ENCODE data around the gene SPATA6L. TPM values are rescaled to one million over a fixed set of nuclear protein-coding genes. Genes with fewer than 3 reads are reported as not detected.

SPATA6L gene
- total and polyA plus RNA-seq, 7 donors = 1.4 to 3.3 (median 2.0) TPM

GRCh38 chr9:4671737-4672136 is 5.5 kb upstream of the SPATA6L start:
- intact Hi-C loops (cut with DNase I) = loop anchor here (10.0 kb wide), 1 partner anchor 313 kb away; the partner anchor contains the start of gene JAK2
- Histone ChIP-seq H3K27me3 (no peaks in the 10 kb centered on the region), H3K36me3 (no peaks in the 10 kb centered on the region), H3K4me1 (peaks cover 0 to 6% (median 1%) of the 10 kb centered on the region in 4 donors), H3K27ac (no peak overlapping the region), H3K9me3 (no peaks in the 10 kb centered on the region), H3K4me3 (no peak overlapping the region)
- TF ChIP-seq POLR2AphosphoS5 (IDR thresholded peaks at IDR 0.05) = no peak
- TF ChIP-seq POLR2A (IDR thresholded peaks at IDR 0.05) = no peak
- no peak for TF ChIP-seq CTCF (IDR thresholded peaks at IDR 0.05)
- TF ChIP-seq EP300 (IDR thresholded peaks at IDR 0.05) = no peak
- 96 to 98% methylated on average over 1 of the region's 1 CpG for WGBS, 2 donors
- no peak for DNase-seq

GRCh38 chr9:4670591-4670990 is 4.3 kb upstream of the SPATA6L start:
- WGBS, 2 donors = 83 to 93% methylated on average over 3 of the region's 3 CpGs
- no peak overlapping the region for H3K27ac ChIP-seq
- no peak for DNase-seq
- no peaks in the 10 kb centered on the region for H3K36me3 ChIP-seq
- peaks cover 0 to 13% (median 2%) of the 10 kb centered on the region in 4 donors for H3K4me1 ChIP-seq
- H3K9me3 ChIP-seq = no peaks in the 10 kb centered on the region
- H3K4me3 ChIP-seq = no peak overlapping the region
- no peaks in the 10 kb centered on the region for H3K27me3 ChIP-seq
- intact Hi-C loops (cut with DNase I) = loop anchor here (10.0 kb wide), 1 partner anchor 314 kb away; the partner anchor contains the start of gene JAK2
- TF ChIP-seq EP300 (IDR thresholded peaks at IDR 0.05) (no peak), POLR2AphosphoS5 (IDR thresholded peaks at IDR 0.05) (no peak), POLR2A (IDR thresholded peaks at IDR 0.05) (no peak), CTCF (IDR thresholded peaks at IDR 0.05) (no peak)

- TF ChIP-seq CTCF (IDR thresholded peaks at IDR 0.05) (no peak), POLR2AphosphoS5 (IDR thresholded peaks at IDR 0.05) (no peak), POLR2A (IDR thresholded peaks at IDR 0.05) (no peak), EP300 (IDR thresholded peaks at IDR 0.05) (no peak)
- intact Hi-C loops (cut with DNase I) = loop anchor here (10.0 kb wide), 2 partner anchors 315 to 1145 kb away; partner anchors contain the start of genes JAK2 and RFX3
- DNase-seq = no peak
- Histone ChIP-seq H3K36me3 (no peaks in the 10 kb centered on the region), H3K4me3 (no peak overlapping the region), H3K9me3 (no peaks in the 10 kb centered on the region), H3K4me1 (peaks cover 0 to 20% (median 2%) of the 10 kb centered on the region in 4 donors), H3K27me3 (no peaks in the 10 kb centered on the region), H3K27ac (no peak overlapping the region)
These were observed 3.6 kb upstream of the SPATA6L start for GRCh38 chr9:4669890-4670289.

- no peak for TF ChIP-seq POLR2A (IDR thresholded peaks at IDR 0.05)
- no peak for TF ChIP-seq CTCF (IDR thresholded peaks at IDR 0.05)
- TF ChIP-seq POLR2AphosphoS5 (IDR thresholded peaks at IDR 0.05) = no peak
- no peak for TF ChIP-seq EP300 (IDR thresholded peaks at IDR 0.05)
- 88 to 89% methylated on average over 2 of the region's 2 CpGs for WGBS, 2 donors
- intact Hi-C loops (cut with DNase I) = loop anchor here (10.0 kb wide), 1 partner anchor 1144 kb away; the partner anchor contains the start of gene RFX3
These were observed 2.3 kb upstream of the SPATA6L start for GRCh38 chr9:4668604-4669003.

GRCh38 chr9:4667681-4668080 is 1.4 kb upstream of the SPATA6L start:
- H3K27ac ChIP-seq = no peak overlapping the region
- H3K9me3 ChIP-seq = no peaks in the 10 kb centered on the region
- no peak for DNase-seq
- 97 to 99% methylated on average over 1 of the region's 1 CpG for WGBS, 2 donors
- H3K36me3 ChIP-seq = no peaks in the 10 kb centered on the region
- intact Hi-C loops (cut with DNase I) = loop anchor here (10.0 kb wide), 1 partner anchor 1143 kb away; the partner anchor contains the start of gene RFX3
- H3K4me1 ChIP-seq = peaks cover 0 to 37% (median 13%) of the 10 kb centered on the region in 4 donors
- TF ChIP-seq EP300 (IDR thresholded peaks at IDR 0.05) (no peak), POLR2A (IDR thresholded peaks at IDR 0.05) (no peak)
- H3K4me3 ChIP-seq = no peak overlapping the region
- H3K27me3 ChIP-seq = no peaks in the 10 kb centered on the region

More at GRCh38 chr9:4668604-4669003, 2.3 kb upstream of the SPATA6L start:
- H3K4me1 ChIP-seq = peaks cover 0 to 27% (median 4%) of the 10 kb centered on the region in 4 donors
- H3K9me3 ChIP-seq = no peaks in the 10 kb centered on the region
- H3K4me3 ChIP-seq = no peak overlapping the region
- no peaks in the 10 kb centered on the region for H3K36me3 ChIP-seq
- H3K27me3 ChIP-seq = no peaks in the 10 kb centered on the region
- no peak overlapping the region for H3K27ac ChIP-seq
- DNase-seq = no peak
